Esophagus squamous epithelium (tissue), 5 donors: Measurements from ENCODE around the gene DLG5. TPM values are rescaled to one million over a fixed set of nuclear protein-coding genes. Genes with fewer than 3 reads are reported as not detected.
A peak's percentile ranks its signal among the peaks of the same experiment; 100 is the strongest.

Experiments used
- DNase-seq: peaks from one replicate; lab custom pipeline; 2025; lab: John Stamatoyannopoulos, UW
- H3K27ac ChIP-seq, 4 donors: fragments of 200-600 bp; sonication (generic); one replicate each; pipeline ENCODE4 v1.5.1; 2016 to 2019; ENCODE audit warnings: mild to moderate bottlenecking in 1 of 4
- H3K27me3 ChIP-seq, 4 donors: fragments of 200-600 bp; sonication (generic); 1 replicate in 3 of 4; 2 replicates in 1 of 4; pipeline versions ENCODE4 v1.5.1 to v1.6.0; 2017 to 2021; ENCODE audit warnings: antibody characterized with exemption in 1 of 4
- H3K36me3 ChIP-seq, 3 donors: fragments of 200-600 bp; sonication (generic); one replicate each; pipeline ENCODE4 v1.5.1; 2016 to 2019
- H3K4me1 ChIP-seq, 3 donors: fragments of 200-600 bp; sonication (generic); one replicate each; pipeline ENCODE4 v1.5.1; 2017 to 2019
- H3K4me3 ChIP-seq, 4 donors: fragments of 200-600 bp; sonication (generic); 1 replicate in 3 of 4; 2 replicates in 1 of 4; pipeline ENCODE4 v1.5.1; 2016 to 2019; ENCODE audit warnings: mild to moderate bottlenecking in 2 of 4, moderate library complexity in 1 of 4
- H3K9me3 ChIP-seq, 3 donors: fragments of 200-600 bp; sonication (generic); one replicate each; pipeline ENCODE4 v1.5.1; 2016 to 2019
- POLR2A ChIP-seq, 4 donors: fragments of 450-650 bp; IDR thresholded peaks; one replicate each; pipeline ENCODE4 v1.6.1; 2017; ENCODE audit warnings: antibody characterized with exemption in 4 of 4, mild to moderate bottlenecking in 4 of 4, moderate library complexity in 3 of 4
- WGBS, 2 donors: methylation state at CpG; one replicate each; pipeline ENCODE4 v1.1.5; 2018; 5-methylcytosine and 5-hydroxymethylcytosine counted together
- intact Hi-C: fragments of 100-400 bp; cut with DNase I; formaldehyde crosslinking; loops from one replicate; pipeline ENCODE4 v1.15.0; 2022
- total RNA-seq, 4 donors: library from RNA; depleted of rRNA; stranded (reverse); fragments of >200 nt; gene quantifications; one replicate each; pipeline ENCODE4 v1.1.0, GENCODE V29; 2016
- TF ChIP-seq, protein P1 (sequence below), 6 experiments: fragments of 450-650 bp in 4 of 6; fragments of 200-600 bp in 2 of 6; sonication (generic) in 2 of 6; IDR thresholded peaks; one replicate each; pipeline ENCODE4 v1.5.1; 2016 to 2019; ENCODE audit warnings: antibody characterized with exemption in 6 of 6, mild to moderate bottlenecking in 4 of 6, moderate library complexity in 4 of 6
- donor health status: DM: yes; HTN: yes; CAD: no.

DLG5 gene
- total RNA-seq, 4 donors from 2014 or later, result 34.1 to 50.9 (median 41.3) TPM

DNA sequence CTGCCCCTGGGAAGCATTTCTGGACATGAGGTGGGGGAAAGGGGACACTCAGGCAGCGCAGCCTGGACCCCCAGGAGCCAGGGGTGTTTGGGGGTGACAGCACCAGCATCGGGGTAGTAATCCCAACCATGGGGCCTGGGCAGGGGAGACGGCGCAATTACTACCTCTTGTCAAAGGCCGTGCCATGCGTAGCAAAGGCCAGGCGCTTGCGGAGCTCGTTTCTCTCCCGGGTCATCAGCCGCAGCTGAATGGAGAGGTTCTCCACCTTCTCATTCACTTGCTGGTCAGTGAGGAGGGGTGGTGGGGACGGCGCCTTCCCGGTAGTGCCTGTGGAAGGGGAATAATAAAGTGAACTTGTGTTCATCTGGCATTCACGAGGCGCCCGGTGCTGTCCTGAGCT, 70.0 kb downstream of the DLG5 start:
- TF ChIP-seq, protein P1, sequence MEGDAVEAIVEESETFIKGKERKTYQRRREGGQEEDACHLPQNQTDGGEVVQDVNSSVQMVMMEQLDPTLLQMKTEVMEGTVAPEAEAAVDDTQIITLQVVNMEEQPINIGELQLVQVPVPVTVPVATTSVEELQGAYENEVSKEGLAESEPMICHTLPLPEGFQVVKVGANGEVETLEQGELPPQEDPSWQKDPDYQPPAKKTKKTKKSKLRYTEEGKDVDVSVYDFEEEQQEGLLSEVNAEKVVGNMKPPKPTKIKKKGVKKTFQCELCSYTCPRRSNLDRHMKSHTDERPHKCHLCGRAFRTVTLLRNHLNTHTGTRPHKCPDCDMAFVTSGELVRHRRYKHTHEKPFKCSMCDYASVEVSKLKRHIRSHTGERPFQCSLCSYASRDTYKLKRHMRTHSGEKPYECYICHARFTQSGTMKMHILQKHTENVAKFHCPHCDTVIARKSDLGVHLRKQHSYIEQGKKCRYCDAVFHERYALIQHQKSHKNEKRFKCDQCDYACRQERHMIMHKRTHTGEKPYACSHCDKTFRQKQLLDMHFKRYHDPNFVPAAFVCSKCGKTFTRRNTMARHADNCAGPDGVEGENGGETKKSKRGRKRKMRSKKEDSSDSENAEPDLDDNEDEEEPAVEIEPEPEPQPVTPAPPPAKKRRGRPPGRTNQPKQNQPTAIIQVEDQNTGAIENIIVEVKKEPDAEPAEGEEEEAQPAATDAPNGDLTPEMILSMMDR (IDR thresholded peaks at IDR 0.05), result no peak
- TF ChIP-seq POLR2A (IDR thresholded peaks at IDR 0.05), result no peak
- H3K27ac ChIP-seq, result no peak overlapping the region
- WGBS, 2 donors, result 94 to 100% methylated on average over 9 to 10 of the region's 17 CpGs
- peaks cover 8 to 53% (median 33%) of the 10 kb centered on the region in 3 donors for H3K4me1 ChIP-seq
- no peaks in the 10 kb centered on the region for H3K27me3 ChIP-seq
- DNase-seq, result no peak
- peaks cover 0 to 63% (median 0%) of the 10 kb centered on the region in 3 donors for H3K36me3 ChIP-seq
- intact Hi-C loops, result no loop called here
- H3K4me3 ChIP-seq, result no peak overlapping the region
- H3K9me3 ChIP-seq, result no peaks in the 10 kb centered on the region

DNA sequence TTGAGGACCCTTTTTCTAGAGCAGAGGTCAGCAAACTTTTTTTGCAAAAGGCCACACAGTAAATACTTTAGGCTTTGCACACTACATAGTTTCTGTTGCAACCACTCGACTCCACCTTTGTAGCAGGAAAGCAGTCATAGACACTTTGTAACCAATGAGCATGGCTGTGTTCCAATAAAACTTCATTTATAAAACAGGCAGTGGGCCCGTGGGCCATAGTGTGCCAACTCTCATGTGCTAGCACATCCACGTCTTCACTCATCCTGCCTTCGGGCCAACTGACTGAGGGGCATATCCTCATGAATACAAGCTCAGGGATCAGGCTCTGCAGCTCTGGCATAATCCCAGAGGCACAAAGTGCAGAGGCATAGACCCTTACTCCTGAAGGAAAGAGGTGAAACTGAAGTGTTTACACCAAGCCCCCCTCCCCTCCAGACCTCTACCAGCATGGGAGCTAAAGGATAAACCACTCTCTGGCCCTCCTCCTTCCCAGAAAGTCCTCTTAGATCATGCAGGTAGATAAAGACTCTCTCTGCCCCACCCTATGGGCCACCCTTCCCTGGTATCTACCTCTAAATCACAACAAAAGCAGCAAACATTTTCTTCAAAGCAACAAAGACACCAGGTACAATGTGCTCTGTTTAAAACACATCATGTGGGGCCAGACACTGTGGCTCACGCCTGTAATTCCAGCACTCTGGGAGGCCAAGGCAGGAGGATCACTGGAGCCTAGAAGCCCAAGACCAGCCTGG, 71.0 kb downstream of the DLG5 start:
- DNase-seq, result no peak
- peaks cover 0 to 72% (median 0%) of the 10 kb centered on the region in 3 donors for H3K36me3 ChIP-seq
- H3K27ac ChIP-seq, result peak overlapping the region; percentile 19 to 81 (median 67)
- no peak overlapping the region for H3K4me3 ChIP-seq
- no peaks in the 10 kb centered on the region for H3K9me3 ChIP-seq
- 34 to 53% methylated on average over 5 of the region's 5 CpGs for WGBS, 2 donors
- H3K27me3 ChIP-seq, result no peaks in the 10 kb centered on the region
- intact Hi-C loops, result no loop called here
- TF ChIP-seq, protein P1 (IDR thresholded peaks at IDR 0.05), result no peak
- TF ChIP-seq POLR2A (IDR thresholded peaks at IDR 0.05), result no peak
- H3K4me1 ChIP-seq, result peaks cover 8 to 58% (median 37%) of the 10 kb centered on the region in 3 donors

DNA sequence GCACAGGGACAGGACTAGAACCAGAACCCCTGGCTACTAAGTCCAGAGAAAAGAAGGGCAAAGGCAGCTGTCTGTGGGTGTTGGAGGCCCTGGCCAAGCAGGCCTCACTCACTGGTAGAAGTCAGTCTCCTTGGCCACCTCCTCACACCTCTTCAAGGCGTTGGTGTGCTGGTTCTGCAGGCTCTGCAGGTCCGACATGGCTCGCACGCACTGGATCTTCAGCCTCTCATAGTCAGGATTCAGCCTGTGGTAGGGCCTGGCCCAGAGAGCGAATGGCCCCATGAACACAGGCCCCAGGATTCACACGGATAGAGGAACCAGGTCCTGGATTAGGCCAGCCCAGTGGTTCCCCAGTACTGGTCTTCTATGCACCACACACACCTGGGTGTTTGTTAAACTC, 72.4 kb downstream of the DLG5 start:
- peak overlapping the region; percentile 59 to 81 (median 68) for H3K27ac ChIP-seq
- H3K4me3 ChIP-seq, result no peak overlapping the region
- no peaks in the 10 kb centered on the region for H3K9me3 ChIP-seq
- H3K27me3 ChIP-seq, result no peaks in the 10 kb centered on the region
- TF ChIP-seq, protein P1 (IDR thresholded peaks at IDR 0.05), result no peak
- TF ChIP-seq POLR2A (IDR thresholded peaks at IDR 0.05), result no peak
- intact Hi-C loops, result no loop called here
- H3K36me3 ChIP-seq, result peaks cover 0 to 79% (median 0%) of the 10 kb centered on the region in 3 donors
- peaks cover 8 to 63% (median 37%) of the 10 kb centered on the region in 3 donors for H3K4me1 ChIP-seq
- WGBS, 2 donors, result 67% methylated on average over 2 of the region's 6 CpGs; no CpG with 5 or more reads in 1 of the 2 donors
- DNase-seq, result no peak

DNA sequence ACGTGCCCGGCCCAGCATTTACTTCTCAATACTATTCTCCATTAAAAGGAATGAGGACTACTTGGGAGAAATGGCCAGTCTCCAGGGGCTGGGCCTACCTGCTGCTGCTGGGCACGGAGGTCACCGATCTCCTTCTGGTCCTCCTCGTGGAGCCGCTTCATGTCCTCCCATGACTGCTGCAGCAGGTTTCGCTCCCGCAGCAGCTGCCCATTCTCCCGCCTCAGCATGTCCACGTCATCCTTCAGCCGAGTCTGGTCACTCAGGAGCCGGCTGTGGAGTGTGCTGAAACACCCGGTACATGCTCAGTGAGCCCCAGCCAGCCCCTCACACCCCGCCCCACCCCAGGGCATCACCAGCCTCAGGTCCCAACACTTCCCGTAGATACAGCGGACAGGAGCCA, 73.3 kb downstream of the DLG5 start:
- Histone ChIP-seq H3K9me3 (no peaks in the 10 kb centered on the region), H3K27me3 (no peaks in the 10 kb centered on the region), H3K27ac (peak overlapping the region; percentile 59 to 81 (median 68)), H3K36me3 (peaks cover 0 to 77% (median 0%) of the 10 kb centered on the region in 3 donors), H3K4me3 (no peak overlapping the region), H3K4me1 (peaks cover 8 to 65% (median 37%) of the 10 kb centered on the region in 3 donors)
- 62 to 80% methylated on average over 7 to 12 of the region's 16 CpGs for WGBS, 2 donors
- intact Hi-C loops, result no loop called here
- no peak for TF ChIP-seq POLR2A (IDR thresholded peaks at IDR 0.05)
- TF ChIP-seq, protein P1 (IDR thresholded peaks at IDR 0.05), result no peak
- no peak for DNase-seq

DNA sequence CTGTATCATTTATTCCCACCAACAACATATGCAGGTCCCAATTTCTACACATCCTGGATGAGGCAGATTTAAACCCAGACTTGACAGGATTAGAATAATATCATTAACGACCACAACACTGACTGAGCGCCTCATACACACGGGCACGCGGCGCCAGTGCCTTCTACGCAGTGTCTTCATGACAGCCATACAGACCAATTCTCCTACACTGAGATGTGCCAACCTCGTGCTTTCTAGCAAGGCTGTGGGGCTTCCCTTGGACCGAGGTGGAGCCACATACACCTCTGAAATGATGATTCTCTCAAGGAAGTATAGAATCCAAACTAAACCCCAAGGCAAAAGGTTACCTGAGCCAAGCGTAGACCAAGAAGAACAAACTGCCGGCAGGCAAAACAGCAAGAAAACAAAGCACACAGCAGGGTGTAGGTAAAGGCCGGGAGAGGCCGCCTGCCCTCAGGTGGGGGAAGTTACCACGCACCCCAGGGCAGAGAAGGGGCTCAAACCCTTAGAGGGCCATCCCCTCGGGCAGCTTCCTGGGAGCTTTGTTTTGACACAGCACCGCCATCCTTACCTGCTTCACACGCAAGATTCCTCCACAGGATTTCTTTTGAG, 75.8 kb downstream of the DLG5 start:
- Histone ChIP-seq H3K36me3 (peaks cover 0 to 75% (median 0%) of the 10 kb centered on the region in 3 donors), H3K27me3 (no peaks in the 10 kb centered on the region), H3K9me3 (no peaks in the 10 kb centered on the region), H3K27ac (no peak overlapping the region), H3K4me1 (peaks cover 16 to 65% (median 40%) of the 10 kb centered on the region in 3 donors), H3K4me3 (no peak overlapping the region)
- intact Hi-C loops, result no loop called here
- DNase-seq, result no peak
- 51 to 56% methylated on average over 8 to 16 of the region's 17 CpGs for WGBS, 2 donors
- TF ChIP-seq POLR2A (IDR thresholded peaks at IDR 0.05), result no peak
- TF ChIP-seq, protein P1 (IDR thresholded peaks at IDR 0.05), result no peak
